CD4-positive, alpha-beta T cell treated with Interleukin-15 for 4 hours (primary cell): Measurements from ENCODE around the gene PBOV1.

Experiments
- DNase-seq: peaks from one replicate; pipeline ENCODE4 v3.0.0-alpha.2; 2020; ENCODE audit warnings: low spot score

The PBOV1 gene

GRCh38 chr6:138218449-138218848, at the start of gene PBOV1:
Gene PBOV1, minus strand, starts transcription at chr6:138218491. Its CDS starts 96 bp downstream, at chr6:138218395.
- DNase-seq = no peak

DNA sequence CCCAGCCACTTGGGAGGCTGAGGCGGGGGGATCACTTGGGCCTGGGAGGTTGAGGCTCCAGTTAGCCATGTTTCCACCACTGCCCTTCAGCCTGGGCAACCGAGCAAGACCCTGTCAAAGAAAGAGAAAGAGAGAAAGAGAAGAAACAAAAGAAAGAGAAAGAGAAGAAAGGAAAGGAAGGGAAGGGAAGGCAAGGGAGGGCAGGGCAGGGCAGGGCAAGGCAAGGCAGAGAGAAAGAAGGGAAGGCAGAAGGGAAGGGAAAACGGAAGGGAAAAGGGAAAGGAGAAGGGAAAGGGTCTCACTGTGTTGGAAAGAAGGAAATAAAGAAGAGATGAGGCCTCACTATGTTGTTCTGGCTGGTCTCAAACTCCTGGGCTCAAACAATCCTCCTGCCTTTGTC, 47.8 kb upstream of the PBOV1 start:
- no peak for DNase-seq

GRCh38 chr6:138264372-138264880, 46.1 kb upstream of the PBOV1 start:
- no peak for DNase-seq

DNA sequence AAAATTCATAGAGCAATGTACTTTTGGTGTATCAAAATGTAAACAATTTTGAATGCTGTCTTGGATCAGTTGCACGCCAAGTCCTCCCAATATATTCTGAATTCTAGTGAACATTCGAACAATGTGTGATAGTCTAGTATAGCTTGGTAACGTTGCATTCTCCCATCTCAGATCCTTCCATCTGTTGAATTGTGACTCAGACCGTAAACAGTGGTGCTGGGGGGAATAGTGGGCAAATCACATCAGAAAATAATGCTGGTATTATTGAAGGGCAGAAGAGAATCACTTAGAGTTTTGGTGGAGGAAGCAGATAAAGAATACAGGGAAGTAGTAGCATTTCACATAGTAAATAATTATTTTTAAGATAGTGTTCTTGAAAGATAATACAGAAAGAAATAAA, 45.7 kb upstream of the PBOV1 start:
- no peak for DNase-seq

DNA sequence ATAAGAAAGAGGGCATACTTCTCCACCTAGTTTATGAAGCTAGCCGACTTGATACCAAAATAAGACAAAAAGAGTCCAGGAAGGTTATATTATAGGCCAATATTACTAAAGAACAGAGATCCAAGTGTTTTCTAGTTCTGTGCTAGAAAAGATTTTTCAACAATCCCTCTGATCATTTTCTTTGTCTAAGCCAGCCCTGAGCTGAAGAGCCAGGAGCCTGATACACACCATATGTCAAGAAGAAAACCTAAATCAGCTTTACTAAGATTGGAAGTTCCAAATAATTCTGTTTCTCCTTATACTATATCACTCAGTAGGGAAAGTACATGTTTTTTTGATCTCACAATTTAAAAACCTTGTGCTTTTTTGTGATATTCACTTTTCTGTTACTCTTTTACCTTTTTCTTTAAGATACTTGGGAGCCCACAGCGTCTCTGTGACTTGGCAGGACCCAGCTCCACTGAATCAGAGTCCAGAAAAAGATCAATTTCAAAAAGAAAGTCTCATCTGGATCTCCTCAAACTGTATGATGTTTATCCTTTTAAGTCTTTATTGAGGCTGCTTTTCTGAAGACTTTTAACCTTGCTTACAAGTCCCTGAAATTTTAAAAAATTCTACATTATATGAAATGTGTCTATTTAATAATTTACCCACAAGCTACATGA, 43.0 kb upstream of the PBOV1 start:
- DNase-seq = no peak

- DNase-seq = no peak
Measured at GRCh38 chr6:138258991-138259390, 40.7 kb upstream of the PBOV1 start.

DNA sequence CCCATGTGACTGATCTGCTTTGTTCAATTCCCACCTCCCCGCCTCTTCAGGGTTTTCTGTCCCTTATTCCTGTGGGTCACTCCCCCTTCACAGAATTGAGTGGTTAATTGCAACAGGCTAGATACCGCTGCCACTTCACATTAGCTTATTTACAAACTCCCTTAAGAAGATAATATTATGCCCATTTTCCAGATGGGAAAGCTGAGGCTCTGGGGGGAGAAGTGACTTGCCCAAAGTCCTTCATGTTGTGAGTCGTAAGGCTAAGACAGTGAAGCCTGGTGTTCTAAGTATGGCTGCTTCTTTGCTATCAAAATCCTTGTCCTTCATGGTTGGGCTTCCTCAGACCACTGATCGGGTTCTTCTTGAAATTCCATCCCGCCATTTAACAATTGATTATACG, 39.9 kb upstream of the PBOV1 start:
- no peak for DNase-seq

DNA sequence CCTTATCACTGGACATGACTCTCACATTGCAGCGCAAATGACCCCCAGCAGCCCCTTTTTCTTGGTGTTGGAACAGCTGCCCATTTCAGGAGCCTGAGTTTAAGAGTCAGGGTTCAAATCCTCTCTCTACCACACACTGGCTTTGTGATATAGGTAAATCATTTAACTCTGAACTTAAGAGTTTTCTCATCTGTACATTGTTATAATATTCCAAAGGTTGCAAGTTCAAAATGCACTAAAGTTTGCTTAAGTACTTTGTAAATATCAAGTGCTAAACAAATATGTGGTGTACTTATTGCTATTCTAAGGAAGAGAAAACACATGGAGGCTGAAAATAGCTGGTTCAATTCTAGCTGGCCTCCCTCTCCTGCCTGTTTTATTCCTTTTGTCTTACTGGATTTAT, 39.3 kb upstream of the PBOV1 start:
- DNase-seq = no peak

DNA sequence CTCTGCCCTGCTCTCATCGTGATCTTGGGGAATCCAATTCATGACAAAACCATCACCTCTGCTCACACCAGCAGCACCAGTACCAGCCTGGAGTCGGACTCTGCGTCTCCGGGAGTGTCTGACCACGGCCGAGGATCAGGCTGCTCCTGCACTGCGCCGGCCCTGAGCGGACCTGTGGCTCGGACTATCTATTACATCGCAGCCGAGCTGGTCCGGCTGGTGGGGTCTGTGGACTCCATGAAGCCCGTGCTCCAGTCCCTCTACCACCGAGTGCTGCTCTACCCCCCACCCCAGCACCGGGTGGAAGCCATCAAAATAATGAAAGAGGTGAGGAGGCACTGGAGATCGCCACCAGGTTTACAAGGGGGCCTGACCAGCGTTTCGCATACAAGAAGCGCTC, 37.2 kb upstream of the PBOV1 start:
- DNase-seq = no peak

- no peak for DNase-seq
Measured at GRCh38 chr6:138253731-138254130, 35.4 kb upstream of the PBOV1 start.

GRCh38 chr6:138250513-138251247, 32.4 kb upstream of the PBOV1 start:
- DNase-seq = no peak

DNA sequence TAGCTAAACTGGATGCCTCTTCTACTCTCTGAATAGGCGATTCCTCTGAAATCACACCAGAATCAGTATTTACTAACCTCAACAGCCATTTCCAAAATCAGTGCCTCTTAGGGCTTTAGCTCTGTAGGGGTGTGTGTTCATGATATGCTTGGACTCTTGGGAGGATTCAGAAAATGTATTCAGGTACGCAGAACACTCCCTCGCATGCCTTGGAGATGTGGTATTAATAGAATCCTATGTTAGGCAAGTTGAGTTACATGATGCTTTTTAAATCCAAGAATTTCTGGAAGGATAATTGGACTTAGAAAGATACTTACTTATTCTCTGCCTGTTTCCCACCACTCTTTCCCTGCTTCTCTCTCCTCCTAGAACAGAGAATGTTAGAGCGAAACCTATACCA, 31.8 kb upstream of the PBOV1 start:
- no peak for DNase-seq

DNA sequence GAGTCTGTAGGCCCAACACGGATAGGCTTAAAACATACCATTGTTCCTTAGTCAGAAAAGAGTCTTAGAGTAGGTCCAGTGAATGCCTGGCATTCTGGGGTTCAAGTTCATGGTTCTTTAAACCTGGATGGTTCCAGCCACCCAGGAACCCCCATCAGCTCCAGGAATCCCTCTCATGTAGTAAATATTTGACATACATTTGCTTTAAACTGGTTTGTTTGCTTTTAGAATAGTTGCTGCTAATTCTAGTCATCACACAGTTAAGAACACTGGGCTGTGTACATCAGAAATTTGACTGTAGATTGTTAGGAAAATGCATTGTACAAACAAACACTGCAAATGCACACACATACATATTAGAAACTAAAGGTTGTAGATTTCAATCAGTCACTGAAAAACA, 30.6 kb upstream of the PBOV1 start:
- no peak for DNase-seq

DNA sequence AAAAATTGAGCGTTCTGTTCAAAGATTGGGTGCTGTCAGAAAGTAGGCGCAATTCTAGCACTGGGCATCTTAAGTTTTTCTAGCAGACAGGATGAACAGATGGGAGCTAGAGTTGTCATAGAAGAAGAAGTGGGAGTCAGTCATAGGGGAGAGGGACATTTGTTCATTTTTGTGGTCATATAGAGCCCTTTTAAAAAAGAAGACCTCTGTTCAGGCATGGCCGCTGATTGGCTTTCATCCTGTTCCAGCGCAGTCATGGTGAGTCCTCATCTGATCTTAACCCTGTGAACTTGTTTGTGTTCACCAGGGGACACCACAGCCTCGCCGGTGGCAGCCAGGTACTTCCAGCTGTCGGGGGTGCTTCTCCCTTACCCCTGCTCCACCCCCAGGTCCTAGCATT, 29.7 kb upstream of the PBOV1 start:
- DNase-seq = no peak

DNA sequence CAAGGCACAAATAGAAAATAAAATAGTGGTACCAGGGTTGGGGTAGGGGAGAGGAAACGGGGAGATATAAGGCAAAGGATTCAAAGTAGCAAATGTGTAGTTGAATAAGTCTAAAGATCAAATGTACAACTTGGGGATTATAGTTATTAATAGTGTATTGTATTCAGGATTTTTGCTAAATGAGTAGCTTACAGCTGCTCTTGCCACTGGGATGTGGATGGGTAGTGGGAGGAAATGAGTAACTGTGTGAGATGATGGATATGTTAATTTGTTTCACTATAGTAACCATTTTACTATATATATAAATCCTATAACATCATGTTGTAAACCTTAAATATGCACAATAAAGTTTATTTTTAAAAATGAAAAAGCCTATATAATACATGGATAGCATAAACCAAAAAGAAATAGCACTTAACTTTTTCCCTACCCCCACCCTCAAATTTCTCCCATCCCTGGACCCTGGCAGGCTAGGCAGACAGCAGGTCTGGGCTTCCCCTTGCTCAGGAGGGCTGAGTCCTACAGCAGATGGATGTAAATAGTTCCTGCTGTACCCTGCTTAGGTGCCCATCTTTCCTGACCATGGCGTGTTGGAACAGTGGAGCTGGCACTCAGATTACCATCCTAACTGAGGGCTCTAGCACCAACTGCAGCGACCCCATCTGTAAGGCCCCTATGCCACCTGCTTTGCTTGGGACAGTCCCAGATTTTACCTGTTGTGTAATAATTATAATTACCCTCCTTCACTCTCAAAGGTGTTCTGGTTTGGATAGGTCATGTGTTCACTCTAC, 28.6 kb upstream of the PBOV1 start:
- no peak for DNase-seq

DNA sequence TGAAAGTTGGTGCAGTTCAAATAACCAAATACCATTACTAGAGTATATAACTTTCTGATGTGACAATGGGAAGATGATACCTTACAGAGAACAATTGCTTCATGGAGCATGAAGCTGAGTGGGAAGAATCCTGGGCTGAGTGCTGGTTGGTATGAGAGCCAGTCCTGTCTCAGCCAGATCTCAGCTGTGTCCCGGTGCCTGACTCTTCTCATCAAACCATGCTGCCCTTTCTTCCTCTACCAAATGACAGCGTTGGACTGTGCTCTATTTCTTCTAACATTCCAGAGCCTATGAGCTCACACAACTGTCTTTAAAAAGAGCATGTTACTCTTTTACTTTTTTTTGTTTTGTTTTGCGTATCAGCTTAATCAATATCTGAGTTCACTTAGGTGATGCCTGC, 27.5 kb upstream of the PBOV1 start:
- no peak for DNase-seq

- no peak for DNase-seq
Measured at GRCh38 chr6:138242987-138243592, 24.8 kb upstream of the PBOV1 start.

- no peak for DNase-seq
Measured at GRCh38 chr6:138241934-138242333, 23.6 kb upstream of the PBOV1 start.

- DNase-seq = no peak
Measured at GRCh38 chr6:138241381-138241780, 23.1 kb upstream of the PBOV1 start.

DNA sequence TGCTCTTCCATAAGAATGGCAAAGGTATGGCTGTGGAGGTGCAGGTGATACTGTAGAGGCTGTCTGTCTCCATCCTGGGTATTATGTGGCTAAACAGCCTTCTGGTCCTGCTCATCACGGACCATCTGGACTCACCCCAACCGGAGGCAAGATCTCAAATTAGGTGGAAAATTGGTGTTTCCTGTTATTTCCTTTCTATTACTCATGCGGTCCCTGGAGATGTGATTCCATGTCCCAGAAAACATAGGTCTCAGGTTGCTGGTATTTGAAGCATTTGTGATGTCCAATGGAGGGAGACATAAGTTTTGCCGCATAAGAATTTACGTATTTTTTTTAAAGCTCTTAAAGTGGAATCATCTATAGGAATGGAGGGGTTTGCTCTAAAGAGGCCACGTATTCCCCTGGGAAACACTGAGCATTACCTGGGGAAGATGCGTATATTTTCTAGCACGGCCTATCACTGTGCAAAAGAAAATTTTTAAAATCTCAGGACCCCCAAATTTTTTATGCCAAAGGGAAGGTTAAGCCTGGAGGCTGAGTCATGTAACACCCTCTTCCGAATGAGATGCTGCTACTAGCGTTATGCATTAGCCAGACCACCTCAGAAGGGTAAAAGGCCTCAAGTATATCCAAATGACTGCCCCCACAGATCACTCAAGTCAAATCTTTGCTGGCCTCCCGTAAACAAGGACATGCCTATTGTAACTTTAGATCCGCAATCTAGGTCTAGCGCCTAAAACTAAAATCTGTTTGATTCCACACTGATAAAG, 22.4 kb upstream of the PBOV1 start:
- no peak for DNase-seq

DNA sequence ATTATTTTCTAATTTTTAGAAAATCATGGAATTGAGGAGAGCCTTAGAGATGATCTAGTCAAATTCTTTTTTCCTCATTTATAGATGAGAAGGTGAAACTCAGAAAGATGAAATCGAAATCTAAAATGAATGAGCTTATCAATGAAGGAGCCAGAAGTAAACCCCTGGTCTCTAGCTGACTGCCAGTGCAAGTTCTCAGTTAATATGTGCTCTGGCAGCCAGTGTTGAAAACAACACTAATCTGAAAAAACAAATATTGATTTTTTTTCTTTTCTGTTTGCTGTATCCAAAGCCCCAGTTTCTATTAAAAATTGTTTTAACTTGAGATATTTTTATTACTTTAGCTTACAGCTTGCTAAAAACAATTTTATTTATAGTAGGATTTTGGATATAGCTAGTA, 21.5 kb upstream of the PBOV1 start:
- DNase-seq = no peak

DNA sequence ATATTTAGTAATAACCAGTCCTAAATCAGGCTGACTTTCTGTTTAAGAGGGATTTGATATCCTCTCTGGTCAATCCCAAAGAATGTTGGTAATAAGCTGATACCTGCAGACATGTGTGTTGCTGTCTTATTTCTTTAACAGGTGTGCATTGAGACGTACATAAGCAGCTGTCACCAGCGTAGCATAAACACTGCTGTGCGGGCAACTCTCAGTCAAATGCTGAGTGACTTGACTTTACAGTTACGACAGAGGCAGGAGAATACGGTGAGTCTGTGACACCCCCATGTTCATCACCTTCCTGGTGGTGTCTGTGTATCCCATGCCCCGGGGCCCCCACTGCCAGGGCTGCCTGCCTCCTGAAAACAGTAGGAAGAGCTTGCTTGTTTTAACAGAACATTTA, 20.1 kb upstream of the PBOV1 start:
- no peak for DNase-seq
